Peyer's patch (tissue), 4 donors: ENCODE measurements around the gene TIAL1.

Experiments
- POLR2A ChIP-seq, 2 donors: fragments of 450-650 bp; IDR thresholded peaks; one replicate each; pipeline ENCODE4 v1.5.1; 2017; ENCODE audit warnings: antibody characterized with exemption in 2 of 2, mild to moderate bottlenecking in 2 of 2, moderate library complexity in 2 of 2
- TF ChIP-seq, protein P1 (sequence below), 6 experiments: fragments of 450-650 bp in 4 of 6; fragments of 200-600 bp in 2 of 6; sonication (generic) in 1 of 6; IDR thresholded peaks; one replicate each; pipeline ENCODE4 v1.5.1; 2017 to 2019; ENCODE audit warnings: antibody characterized with exemption in 6 of 6, mild to moderate bottlenecking in 3 of 6, moderate library complexity in 1 of 6

DNA sequence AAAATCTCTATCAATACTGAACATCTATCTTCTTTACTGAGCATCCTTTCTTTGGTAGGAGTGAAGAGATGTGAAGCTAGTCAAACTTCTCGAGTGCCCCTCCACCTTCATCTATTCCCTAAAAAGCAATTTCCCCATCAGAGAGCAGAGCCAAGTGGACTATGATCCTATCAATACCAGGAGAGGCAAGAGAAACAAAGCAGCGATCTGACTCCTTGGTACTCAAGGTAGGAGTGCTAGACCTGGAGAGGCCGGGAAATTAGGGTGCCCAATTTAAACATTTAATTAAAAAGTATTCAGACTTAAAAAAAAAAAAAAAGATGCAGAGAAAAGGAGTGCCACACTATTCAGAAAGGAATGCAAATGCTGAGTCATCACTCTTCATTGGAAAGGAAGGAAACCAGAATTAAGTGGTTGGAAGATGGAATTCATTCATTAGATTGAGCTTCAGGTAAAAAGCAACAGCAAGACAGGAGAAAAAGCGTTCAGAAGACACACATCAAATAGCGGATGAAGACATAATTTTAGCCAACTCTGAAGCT is 1.6 kb downstream of the TIAL1 start:
- TF ChIP-seq, protein P1, sequence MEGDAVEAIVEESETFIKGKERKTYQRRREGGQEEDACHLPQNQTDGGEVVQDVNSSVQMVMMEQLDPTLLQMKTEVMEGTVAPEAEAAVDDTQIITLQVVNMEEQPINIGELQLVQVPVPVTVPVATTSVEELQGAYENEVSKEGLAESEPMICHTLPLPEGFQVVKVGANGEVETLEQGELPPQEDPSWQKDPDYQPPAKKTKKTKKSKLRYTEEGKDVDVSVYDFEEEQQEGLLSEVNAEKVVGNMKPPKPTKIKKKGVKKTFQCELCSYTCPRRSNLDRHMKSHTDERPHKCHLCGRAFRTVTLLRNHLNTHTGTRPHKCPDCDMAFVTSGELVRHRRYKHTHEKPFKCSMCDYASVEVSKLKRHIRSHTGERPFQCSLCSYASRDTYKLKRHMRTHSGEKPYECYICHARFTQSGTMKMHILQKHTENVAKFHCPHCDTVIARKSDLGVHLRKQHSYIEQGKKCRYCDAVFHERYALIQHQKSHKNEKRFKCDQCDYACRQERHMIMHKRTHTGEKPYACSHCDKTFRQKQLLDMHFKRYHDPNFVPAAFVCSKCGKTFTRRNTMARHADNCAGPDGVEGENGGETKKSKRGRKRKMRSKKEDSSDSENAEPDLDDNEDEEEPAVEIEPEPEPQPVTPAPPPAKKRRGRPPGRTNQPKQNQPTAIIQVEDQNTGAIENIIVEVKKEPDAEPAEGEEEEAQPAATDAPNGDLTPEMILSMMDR (IDR thresholded peaks at IDR 0.05) = no peak
- no peak for TF ChIP-seq POLR2A (IDR thresholded peaks at IDR 0.05)
